Esophagus muscularis mucosa (tissue), 4 donors: ENCODE results near the gene SMIM45.
A peak's percentile ranks its signal among the peaks of the same experiment; 100 is the strongest.

Experiments
- DNase-seq: peaks from one replicate; pipeline ENCODE4 v3.0.0-alpha.2; 2017; ENCODE audit errors: extremely low spot score
- H3K27ac ChIP-seq, 4 donors: fragments of 200-600 bp; sonication (generic); replicated peaks in 1 of 4; 1 replicate in 3 of 4; 2 replicates in 1 of 4; pipeline ENCODE4 v1.5.1; 2016 to 2019; ENCODE audit warnings: mild to moderate bottlenecking in 1 of 4
- H3K27me3 ChIP-seq, 4 donors: fragments of 200-600 bp; sonication (generic); one replicate each; pipeline versions ENCODE4 v1.5.1 to v1.6.0; 2016 to 2019
- H3K36me3 ChIP-seq, 4 donors: fragments of 200-600 bp; sonication (generic); one replicate each; pipeline ENCODE4 v1.5.1; 2016 to 2019
- H3K4me1 ChIP-seq, 4 donors: fragments of 200-600 bp; sonication (generic); one replicate each; pipeline ENCODE4 v1.5.1; 2016 to 2019
- H3K4me3 ChIP-seq, 4 donors: fragments of 200-600 bp; sonication (generic); 1 replicate in 2 of 4; 2 replicates in 2 of 4; pipeline ENCODE4 v1.5.1; 2016 to 2019; ENCODE audit warnings: mild to moderate bottlenecking in 4 of 4, moderate library complexity in 1 of 4
- H3K9me3 ChIP-seq, 4 donors: fragments of 200-600 bp; sonication (generic); 1 replicate in 3 of 4; 2 replicates in 1 of 4; pipeline ENCODE4 v1.5.1; 2016 to 2019
- EP300 ChIP-seq: sonication (generic); formaldehyde crosslinking; IDR thresholded peaks from one replicate; pipeline ENCODE4 v1.6.1; 2017; ENCODE audit warnings: antibody characterized with exemption
- POLR2A ChIP-seq: fragments of 450-650 bp; IDR thresholded peaks from one replicate; pipeline ENCODE4 v1.6.1; 2017; ENCODE audit warnings: antibody characterized with exemption, moderate library complexity, mild to moderate bottlenecking, low read depth
- POLR2AphosphoS5 ChIP-seq, 2 donors: sonication (generic); formaldehyde crosslinking; IDR thresholded peaks; one replicate each; pipeline ENCODE4 v1.6.1; 2017; ENCODE audit warnings: antibody characterized with exemption in 2 of 2
- WGBS: methylation state at CpG from one replicate; pipeline ENCODE4 v1.1.5; 2018; 5-methylcytosine and 5-hydroxymethylcytosine counted together
- intact Hi-C: fragments of 100-400 bp; cut with DNase I; formaldehyde crosslinking; loops from one replicate; pipeline ENCODE4 v1.15.1; 2023
- TF ChIP-seq, protein P1 (sequence below), 3 experiments: fragments of 200-600 bp in 2 of 3; fragments of 450-650 bp in 1 of 3; sonication (generic) in 2 of 3; IDR thresholded peaks; one replicate each; pipeline ENCODE4 v1.5.1; 2017 to 2019; ENCODE audit warnings: antibody characterized with exemption in 3 of 3, mild to moderate bottlenecking in 2 of 3, moderate library complexity in 1 of 3

SMIM45 gene

DNA sequence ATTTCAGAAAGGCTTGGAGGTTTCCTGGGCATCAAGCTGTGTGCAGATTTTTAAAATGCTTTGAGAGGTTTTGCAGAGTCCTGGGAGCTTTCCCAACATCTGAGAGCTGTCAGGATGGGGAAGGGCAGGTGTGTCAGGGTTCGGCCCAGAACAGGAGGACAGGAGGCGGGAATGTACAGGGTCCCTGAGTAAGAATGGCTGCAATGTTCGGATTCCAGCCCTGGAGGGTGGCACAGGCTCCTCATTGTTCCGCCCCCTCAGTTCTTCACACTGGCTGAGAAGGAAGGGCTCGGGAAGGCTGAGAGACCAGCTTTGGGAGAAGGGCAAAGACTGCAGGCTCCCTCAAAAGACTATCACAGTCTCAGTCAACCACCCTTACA, 12.2 kb downstream of the SMIM45 start:
- intact Hi-C loops: loop anchor here (10.0 kb wide), 1 partner anchor 151 kb away; no protein-coding TSS in a partner anchor
- Histone ChIP-seq H3K36me3 (no peaks in the 10 kb centered on the region), H3K9me3 (no peaks in the 10 kb centered on the region), H3K27me3 (peaks cover 0 to 1% (median 0%) of the 10 kb centered on the region in 4 donors), H3K4me1 (peaks cover 0 to 10% (median 8%) of the 10 kb centered on the region in 4 donors), H3K27ac (no peak overlapping the region), H3K4me3 (no peak overlapping the region)
- TF ChIP-seq, protein P1, sequence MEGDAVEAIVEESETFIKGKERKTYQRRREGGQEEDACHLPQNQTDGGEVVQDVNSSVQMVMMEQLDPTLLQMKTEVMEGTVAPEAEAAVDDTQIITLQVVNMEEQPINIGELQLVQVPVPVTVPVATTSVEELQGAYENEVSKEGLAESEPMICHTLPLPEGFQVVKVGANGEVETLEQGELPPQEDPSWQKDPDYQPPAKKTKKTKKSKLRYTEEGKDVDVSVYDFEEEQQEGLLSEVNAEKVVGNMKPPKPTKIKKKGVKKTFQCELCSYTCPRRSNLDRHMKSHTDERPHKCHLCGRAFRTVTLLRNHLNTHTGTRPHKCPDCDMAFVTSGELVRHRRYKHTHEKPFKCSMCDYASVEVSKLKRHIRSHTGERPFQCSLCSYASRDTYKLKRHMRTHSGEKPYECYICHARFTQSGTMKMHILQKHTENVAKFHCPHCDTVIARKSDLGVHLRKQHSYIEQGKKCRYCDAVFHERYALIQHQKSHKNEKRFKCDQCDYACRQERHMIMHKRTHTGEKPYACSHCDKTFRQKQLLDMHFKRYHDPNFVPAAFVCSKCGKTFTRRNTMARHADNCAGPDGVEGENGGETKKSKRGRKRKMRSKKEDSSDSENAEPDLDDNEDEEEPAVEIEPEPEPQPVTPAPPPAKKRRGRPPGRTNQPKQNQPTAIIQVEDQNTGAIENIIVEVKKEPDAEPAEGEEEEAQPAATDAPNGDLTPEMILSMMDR (IDR thresholded peaks at IDR 0.05): no peak
- no peak for TF ChIP-seq POLR2AphosphoS5 (IDR thresholded peaks at IDR 0.05)
- TF ChIP-seq POLR2A: no peak
- no peak for TF ChIP-seq EP300
- 41% methylated on average over 3 of the region's 5 CpGs for WGBS
- no peak for DNase-seq

DNA sequence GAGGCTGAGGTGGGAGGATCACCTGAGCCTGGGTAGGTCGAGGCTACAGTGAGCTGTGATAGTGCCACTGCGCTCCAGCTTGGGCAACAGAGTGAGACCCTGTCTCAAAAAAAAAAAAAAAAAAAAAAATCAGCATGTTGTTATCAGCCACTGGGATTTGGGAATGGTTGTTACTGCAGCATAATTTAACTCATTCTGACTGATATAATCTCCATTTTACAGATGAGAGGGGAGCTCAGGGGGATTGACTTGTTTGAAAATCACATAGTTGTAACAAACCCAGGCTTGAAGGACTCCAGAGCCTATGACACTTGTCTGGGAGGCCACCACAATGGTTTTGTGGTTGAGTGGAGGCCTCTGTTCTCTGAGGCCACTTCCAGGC, 14.3 kb downstream of the SMIM45 start:
- peaks cover 0 to 5% (median 0%) of the 10 kb centered on the region in 4 donors for H3K4me1 ChIP-seq
- no peak overlapping the region for H3K27ac ChIP-seq
- peaks cover 0 to 11% (median 0%) of the 10 kb centered on the region in 4 donors for H3K27me3 ChIP-seq
- TF ChIP-seq, protein P1 (IDR thresholded peaks at IDR 0.05): no peak
- TF ChIP-seq POLR2A (no peak), EP300 (no peak), POLR2AphosphoS5 (IDR thresholded peaks at IDR 0.05) (no peak)
- DNase-seq: no peak
- H3K4me3 ChIP-seq: no peak overlapping the region
- 86% methylated on average over 2 of the region's 2 CpGs for WGBS
- H3K36me3 ChIP-seq: no peaks in the 10 kb centered on the region
- intact Hi-C loops: loop anchor here (10.0 kb wide), 1 partner anchor 149 kb away; no protein-coding TSS in a partner anchor
- no peaks in the 10 kb centered on the region for H3K9me3 ChIP-seq

DNA sequence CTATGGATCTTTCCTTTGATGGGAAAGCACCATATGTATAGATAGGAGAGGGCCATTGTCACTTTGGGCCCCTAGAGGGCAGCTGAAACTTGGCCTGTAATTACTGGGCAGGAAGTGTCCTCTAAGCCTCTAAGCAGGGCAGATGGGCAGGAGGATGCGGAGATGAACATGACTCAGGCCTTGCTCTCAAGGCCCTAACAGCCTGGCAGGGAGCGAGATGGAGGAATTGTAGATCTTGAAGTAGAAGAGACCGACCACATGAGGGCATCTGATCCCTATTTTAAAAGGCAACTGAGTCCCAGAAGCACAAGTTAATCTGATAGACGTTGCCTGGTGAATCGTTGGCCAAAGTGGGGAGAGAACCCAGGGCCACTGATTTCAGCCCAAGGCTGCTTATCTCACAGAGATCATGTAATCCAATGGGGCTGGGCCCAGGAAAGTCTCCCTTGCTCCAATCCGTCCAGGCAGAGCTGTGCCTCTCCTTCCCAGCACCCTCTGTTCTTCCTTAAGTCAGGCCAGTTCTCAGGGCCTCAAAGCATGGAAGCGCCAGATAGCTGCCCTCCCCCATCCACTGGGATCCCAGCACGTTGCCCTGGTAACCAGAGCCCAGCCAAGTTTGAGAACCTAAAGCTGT, 14.8 kb downstream of the SMIM45 start:
- peaks cover 0 to 5% (median 0%) of the 10 kb centered on the region in 4 donors for H3K4me1 ChIP-seq
- H3K4me3 ChIP-seq: no peak overlapping the region
- H3K36me3 ChIP-seq: no peaks in the 10 kb centered on the region
- no peak overlapping the region for H3K27ac ChIP-seq
- TF ChIP-seq, protein P1 (IDR thresholded peaks at IDR 0.05): peak in 2 of 3 experiments; percentile 18 to 24
- no peak for TF ChIP-seq EP300
- intact Hi-C loops: loop anchor here (10.0 kb wide), 1 partner anchor 148 kb away; no protein-coding TSS in a partner anchor
- no peaks in the 10 kb centered on the region for H3K9me3 ChIP-seq
- 52% methylated on average over 8 of the region's 8 CpGs for WGBS
- H3K27me3 ChIP-seq: peaks cover 0 to 16% (median 1%) of the 10 kb centered on the region in 4 donors
- DNase-seq: no peak

DNA sequence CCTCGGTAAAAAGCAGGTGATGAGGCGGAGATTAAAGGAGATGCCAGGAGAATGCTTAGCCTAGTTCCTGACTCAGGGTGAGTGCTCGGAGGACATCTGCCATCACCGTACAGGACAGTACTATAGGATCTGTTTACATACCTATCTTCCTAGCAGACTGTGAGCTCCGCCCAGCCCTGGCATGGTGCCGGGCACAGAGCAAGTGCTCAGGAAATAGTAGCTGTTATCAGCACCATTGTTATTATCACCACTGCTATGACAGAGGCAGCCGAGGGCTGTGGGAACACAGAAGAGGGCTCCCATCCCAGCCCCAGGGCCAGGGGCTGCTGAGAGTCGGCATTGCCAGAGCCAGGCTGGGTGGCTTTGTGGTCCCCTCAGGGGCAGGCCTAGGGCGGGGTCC, 16.7 kb downstream of the SMIM45 start:
- DNase-seq: no peak
- TF ChIP-seq, protein P1 (IDR thresholded peaks at IDR 0.05): no peak
- TF ChIP-seq EP300 (no peak), POLR2AphosphoS5 (IDR thresholded peaks at IDR 0.05) (no peak), POLR2A (no peak)

More for the DNA sequence above, 16.7 kb downstream of the SMIM45 start:
- Histone ChIP-seq H3K4me1 (peaks cover 0 to 4% (median 0%) of the 10 kb centered on the region in 4 donors), H3K27ac (no peak overlapping the region), H3K36me3 (no peaks in the 10 kb centered on the region), H3K27me3 (peaks cover 0 to 35% (median 4%) of the 10 kb centered on the region in 4 donors), H3K4me3 (no peak overlapping the region), H3K9me3 (no peaks in the 10 kb centered on the region)
- 53% methylated on average over 7 of the region's 9 CpGs for WGBS
- intact Hi-C loops: loop anchor here (10.0 kb wide), 1 partner anchor 146 kb away; no protein-coding TSS in a partner anchor
